NCI-H82 treated with DMSO at 0.1 percent for 48 hours (cell line): Measurements from ENCODE around the gene ZFPL1.

ENCODE experiments used
- DNase-seq: peaks from one replicate; lab custom pipeline; 2025; ENCODE audit not compliant: unreplicated experiment; lab: John Stamatoyannopoulos, UW

Gene ZFPL1

DNA sequence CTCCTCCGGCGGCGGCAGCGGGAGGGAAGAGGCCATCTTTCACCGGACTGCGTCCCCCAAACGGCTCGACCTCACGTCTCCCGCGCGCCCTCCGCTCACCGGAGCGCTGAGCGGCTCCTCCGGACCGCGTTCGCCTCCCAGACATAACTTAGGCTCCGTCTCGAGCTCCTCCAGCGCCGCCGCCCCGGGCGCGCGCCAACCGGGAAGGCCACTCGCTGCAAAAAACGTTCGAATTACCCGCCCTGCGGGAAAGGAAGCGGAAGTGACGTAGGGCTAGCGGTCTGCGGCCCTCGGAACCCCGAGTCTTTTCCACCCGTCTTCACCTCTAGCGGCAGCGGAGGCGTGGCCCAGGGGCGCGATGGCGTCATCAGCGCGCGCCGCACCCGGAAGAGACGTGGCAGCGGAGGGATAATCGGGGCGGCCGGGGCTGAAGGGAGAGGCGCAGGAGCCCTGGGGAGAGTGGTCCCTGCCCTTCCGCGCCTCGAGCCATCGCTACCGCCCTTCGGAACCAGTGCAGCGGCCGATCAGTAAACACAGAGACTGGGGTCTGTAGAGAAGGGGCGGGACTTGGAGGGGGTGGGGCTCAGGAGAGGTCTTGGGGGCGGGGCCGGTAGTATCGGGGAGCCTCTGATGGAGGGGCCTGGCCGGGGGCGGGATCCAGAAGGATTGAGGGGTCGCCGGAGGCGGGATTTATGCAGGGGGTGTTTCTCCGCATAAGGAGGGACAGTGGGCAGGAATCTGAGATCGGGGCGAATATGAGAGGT, at the start of gene ZFPL1, which contains the start of gene CDCA5:
Gene ZFPL1 (plus strand): TSS at position 389 of the 764 bp plus-strand sequence. CDS start 477 bp downstream, outside the sequence.
Gene CDCA5 (minus strand): TSS at position 207 of the 764 bp plus-strand sequence. CDS start 62 bp downstream, at position 145.
- peak; percentile 69 for DNase-seq

DNA sequence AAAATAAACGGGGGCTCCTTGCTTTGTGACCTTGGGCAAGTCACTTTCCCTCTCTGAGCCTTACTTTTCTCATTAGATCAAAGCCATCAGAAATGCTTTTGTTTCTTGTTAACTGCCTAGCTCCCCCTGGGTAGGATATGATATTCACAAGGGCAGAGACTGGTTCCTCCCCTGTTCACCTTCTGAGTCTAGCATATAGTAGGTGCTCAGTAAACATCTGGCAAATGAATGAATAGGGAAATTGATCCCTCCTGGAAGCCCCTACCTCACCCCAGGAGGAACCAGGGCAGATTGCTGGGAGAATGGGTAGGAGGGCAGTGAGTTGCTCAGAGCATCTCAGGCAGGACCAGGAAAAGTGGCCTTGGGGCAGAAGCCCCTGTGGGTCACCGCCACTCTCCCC, 49.6 kb upstream of the ZFPL1 start:
- DNase-seq: no peak

DNA sequence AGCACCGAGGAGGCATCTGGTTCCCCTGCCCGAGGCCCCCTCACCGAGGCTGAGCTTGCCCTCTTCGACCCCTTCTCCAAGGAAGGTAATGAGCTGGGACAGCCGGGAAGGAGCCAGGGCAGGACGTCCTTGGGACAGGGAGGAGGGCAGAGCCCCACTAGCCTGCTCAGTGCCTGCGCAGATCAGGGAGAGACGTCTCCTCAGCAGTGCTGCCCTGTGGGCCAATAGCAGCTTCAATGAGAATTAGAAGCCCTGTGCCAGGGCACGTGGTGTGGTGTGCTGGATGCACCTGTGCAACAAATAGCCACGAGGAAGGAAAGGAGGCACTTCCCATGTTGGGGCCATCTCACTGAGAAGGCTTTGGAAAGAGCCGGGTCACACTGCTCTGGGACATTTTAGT, 48.4 kb upstream of the ZFPL1 start:
- no peak for DNase-seq

DNA sequence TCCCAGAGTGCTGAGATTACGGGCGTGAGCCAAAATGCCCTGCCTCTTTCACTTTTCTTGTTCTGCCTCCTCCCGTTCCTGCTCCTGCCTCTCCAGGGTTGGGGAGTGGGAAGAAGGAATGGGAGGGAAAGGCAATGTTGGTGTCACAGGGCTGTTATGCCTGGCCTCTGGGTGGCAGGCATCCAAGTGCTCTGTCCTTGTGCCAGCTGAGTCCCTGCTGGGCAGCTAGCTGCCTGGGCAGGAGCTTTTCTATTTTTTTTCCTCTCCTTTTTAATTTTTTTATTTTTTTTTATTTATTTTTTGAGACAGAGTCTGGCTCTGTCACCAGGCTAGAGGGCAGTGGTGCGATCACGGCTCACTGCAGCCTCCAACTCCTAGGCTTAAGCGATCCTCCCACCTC, 47.1 kb upstream of the ZFPL1 start:
- no peak for DNase-seq

DNA sequence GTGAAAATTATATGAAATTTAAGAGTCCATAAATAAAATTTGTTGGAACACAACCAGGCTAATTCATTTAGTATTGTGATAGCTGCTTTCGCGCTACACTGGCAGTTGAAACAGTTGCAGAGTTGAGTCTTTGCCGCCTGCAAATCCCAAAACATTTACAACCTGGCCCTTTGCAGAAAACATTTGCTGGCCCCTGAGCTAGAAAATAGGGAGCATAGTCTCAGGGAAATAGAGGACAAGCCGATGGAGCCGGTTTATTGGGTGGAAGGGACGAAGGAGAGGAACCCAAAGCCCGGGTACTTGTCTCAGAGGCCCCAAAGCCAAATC, 43.5 kb upstream of the ZFPL1 start:
- no peak for DNase-seq

DNA sequence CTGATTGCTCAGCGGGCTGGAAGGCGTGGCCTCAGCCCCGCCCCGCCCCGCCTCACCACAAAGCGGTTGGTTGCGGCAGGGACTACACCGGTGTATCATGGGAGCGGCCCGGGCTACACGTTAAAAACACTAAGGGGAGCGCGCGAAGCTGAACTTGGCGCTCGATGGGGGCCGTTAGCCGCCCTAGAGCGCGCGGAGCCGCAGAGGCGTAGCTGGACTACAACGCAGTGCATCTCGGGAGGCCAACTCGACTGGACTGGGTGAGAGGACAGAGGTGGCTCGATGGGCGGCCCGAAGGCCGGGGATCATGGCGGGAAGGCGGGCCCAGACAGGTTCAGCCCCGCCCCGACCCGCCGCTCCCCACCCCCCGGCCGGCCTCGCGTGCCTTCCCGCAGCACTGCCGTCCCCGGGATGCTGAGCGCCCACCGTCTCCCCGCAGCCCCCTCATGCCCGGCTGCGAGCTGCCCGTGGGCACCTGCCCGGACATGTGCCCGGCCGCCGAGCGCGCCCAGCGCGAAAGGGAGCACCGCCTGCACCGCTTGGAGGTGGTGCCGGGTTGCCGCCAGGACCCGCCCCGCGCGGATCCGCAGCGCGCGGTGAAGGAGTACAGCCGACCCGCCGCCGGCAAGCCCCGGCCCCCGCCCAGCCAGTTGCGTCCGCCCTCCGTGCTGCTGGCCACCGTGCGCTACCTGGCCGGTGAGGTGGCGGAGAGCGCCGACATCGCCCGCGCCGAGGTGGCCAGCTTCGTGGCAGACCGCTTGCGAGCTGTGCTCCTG, 43.0 kb upstream of the ZFPL1 start, which contains the start of gene SAC3D1:
Gene SAC3D1 (plus strand): TSS at position 364 of the 776 bp plus-strand sequence. CDS start 83 bp downstream, at position 447.
- peak; percentile 73 for DNase-seq

DNA sequence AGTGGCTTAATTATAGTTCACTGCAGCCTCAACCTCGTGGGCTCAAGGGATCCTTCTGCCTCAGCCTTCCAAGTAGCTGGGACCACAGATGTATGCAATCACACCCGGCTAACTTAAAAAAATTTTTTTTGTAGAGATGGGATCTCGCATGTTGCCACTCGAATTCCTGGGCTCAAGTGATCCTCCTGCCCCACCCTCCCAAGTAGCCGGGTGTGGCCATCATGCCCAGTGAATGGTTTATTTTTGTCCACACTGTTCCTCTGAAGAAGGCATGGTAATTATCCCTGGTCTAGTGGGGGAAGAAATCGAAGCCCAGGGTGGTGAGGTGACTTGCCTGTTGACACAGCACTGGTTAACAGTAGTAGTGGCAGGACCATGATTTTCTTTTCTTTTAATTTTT, 41.1 kb upstream of the ZFPL1 start:
- no peak for DNase-seq

DNA sequence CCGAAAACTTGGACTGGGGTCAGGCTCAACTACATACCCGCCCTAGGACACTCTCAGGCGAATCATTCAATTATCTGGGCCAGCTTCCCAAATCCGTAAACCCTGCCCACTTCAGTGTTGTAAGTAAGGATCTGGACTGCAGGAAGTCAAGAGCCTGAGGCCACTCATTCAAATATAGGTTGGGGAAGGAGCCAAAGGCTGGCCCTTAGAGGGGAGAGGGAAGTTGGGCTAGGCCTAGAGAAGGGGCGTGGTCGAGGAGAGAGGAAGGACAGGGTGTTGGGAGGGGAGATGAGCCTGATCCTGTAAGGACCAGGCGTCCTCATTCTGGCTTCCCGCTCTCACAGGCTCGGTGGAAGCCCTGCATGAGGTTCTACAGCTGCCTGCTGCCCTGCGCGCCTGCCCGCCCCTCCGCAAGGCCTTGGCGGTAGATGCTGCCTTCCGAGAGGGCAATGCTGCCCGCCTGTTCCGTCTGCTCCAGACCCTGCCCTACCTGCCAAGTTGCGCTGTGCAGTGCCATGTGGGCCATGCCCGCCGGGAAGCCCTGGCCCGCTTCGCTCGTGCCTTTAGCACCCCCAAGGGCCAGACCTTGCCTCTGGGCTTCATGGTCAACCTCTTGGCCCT, 40.0 kb upstream of the ZFPL1 start:
- no peak for DNase-seq

DNA sequence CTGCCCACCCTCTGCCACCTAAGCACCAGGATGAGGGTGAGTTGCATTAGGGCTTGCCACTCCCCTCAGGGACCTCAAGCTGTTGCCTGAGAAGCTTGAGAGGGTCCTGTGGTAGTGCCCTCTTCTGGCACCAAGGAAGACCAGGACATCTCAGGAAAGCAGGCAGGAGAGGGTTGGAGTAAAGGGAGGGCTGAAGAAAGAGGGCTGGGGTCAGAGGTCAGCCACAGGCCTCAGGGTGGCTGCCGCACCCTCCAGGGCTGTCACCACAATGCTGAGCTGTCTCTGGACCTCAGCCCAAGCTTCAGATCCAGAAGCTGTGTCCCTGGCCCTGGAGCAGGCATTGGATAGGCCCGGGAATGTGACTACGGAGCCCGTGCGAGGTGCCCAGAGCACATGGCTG, 39.0 kb upstream of the ZFPL1 start:
- no peak for DNase-seq

DNA sequence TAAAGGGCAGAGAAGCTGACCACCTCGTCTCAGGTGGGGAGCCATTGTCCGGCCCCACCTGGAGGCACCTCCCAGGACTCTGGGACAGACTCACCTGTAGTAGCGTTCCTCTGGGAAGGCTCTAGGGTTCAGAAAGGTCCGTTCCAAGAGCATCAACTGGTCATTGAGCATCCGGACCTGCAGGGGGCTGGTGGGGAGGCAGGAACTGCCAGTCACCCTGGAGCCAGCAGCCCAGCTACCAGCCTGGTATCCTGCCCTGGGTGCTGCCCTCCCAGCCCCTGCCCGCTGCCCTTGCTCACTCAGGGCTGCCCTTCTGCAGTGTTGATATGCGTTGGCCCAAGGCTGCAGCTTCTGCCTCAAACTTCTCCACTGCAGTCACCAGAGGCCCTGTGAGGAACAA, 38.3 kb upstream of the ZFPL1 start:
- DNase-seq: no peak

DNA sequence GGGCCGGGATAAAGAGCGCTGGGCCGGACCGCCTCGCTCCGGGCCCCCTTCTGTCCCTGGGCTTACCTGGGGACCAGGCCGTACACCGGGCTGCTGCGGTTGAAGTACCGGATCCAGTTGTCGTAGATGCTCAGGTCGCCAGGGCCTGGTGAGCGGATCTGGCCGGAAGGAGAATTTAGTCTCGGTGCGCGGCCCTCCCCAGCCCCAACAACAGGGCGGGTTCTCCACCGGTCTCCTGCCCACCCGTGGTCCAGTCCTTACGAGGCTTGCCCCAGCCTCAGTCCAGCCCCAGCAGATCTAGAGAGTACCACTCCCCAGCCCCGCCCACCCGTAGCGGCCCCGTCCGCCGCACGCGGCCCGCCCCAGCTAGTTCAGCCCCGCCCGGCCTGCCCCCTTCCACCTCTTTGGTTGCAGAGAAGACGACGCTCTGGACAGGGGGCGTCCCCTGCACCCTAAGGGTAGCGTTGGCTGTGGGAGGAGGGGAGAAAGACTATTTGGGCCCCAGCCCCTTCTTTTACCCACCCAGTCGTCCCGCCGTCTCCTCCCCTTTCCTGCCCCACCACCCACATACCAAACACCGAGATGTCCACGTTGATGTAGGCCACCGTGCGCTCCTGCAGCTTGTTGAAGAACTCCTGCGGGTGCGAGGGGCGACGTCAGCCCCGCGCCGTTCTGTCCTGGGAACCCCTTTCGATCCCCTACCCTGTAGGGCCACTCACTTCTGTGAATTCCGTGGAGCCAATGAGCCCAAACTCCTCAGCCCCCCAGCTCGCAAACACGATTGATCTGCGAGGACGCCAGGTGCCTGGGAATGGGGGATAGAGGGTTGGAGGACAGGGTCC, 36.2 kb upstream of the ZFPL1 start:
- DNase-seq: no peak

DNA sequence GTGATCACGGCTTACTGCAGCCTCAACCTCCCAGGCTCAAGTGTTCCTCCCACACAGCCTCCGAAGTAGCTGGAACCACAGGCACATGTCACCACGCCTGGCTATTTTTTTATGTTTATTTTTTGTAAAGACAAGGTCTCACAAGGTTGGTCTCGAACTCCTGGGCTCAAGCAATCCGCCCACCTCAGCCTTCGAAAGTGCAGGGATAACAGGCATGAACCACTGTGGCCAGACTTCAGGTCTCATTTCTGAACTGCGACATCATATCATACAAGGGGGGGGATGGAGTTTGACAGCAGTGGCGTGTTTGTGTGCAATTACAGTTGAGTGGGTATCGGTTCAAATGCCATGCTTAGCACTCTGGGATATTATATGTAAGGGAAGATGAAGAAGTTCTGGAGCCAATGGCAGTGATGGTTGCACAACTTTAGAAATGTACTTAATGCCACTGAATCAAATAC, 32.6 kb upstream of the ZFPL1 start:
- no peak for DNase-seq

DNA sequence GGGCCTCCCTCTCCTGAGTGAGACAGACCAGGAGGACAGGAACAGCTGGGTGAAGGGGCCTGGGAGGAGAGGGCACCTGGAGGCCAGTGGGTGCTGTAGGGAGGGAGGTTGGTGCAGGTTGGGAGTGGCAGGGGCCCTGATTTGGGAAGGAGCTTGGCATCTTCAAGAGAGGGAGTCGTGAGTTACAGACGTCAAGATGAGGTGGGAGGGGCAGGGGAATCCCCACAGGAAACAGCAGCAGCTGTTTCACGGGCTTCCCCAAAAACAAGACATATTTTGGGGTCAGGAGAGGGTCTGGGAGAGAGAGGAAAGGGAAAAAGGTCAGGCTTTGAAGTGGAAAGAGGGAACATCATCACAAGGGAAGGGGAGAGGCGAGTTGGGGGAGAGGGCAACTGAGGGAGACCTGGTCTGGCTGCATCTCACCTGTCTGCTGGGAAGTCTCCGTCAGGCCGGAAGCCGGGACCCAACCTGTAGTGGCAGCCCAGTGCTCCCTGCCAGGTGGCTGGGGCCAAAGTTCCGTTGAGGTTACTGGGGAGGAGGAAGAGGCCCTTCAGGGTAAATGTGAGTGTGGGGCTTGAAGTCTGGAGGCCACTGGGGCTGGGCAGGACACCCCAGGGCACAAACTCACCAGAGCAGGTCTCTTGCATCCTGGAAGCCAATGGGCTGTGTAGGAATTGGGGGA, 30.1 kb upstream of the ZFPL1 start:
- no peak for DNase-seq

DNA sequence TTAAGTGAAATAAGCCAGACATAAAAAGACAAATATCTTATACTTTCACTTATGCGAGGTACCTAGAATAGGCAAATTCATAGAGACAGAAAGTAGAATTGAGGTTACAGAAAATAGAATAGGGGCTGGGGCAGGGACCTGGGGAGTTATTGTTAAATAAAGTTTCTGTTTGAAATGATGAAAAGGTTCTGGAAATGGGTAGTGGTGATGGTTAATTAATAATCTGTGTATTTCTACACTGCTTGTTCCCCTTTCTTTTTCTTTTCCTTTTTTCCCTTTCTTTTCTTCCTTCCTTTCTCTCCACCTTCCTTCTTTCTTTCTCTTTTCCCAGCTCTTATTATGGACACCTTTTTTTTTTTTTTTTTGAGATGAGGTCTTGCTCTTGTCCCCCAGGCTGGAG, 28.5 kb upstream of the ZFPL1 start:
- no peak for DNase-seq

DNA sequence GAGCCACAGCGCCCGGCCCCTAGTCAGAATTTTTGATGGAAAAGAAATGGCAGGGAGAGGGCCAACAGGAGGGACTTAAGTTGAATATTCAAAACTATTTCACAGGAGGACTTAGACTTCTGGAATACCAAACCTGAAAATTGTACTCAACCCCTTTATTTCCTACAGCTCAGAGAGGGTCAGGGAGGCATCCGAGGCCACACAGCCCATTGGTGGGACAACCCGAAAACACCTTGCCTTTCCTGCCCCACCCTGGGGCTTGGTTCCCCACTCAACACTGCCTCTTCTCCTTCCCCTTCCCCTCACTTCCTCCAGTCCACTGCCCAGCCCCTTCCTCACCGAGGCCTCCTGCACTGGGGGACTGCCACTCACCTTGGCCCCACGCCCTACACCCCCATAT, 27.0 kb upstream of the ZFPL1 start:
- DNase-seq: no peak

DNA sequence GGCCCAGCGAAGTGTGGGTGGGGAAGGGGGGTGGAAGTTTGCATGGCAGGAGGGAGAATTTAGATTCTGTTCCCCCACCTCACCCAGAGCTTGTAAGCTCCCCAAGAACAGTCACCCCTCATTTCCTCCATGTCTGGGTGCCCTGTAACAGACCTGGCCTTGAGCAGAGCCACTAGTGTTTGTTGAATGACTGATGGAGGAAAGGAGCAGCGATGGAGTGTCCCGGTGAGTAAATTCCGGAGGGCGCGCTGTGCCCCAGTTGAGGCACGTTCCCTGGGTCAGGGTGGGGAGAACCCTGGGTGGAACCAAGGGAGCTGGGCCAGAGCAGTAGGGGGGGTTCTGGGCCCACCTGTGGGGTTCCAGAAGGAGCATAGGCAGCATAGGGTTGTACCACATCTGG, 26.5 kb upstream of the ZFPL1 start:
- no peak for DNase-seq

DNA sequence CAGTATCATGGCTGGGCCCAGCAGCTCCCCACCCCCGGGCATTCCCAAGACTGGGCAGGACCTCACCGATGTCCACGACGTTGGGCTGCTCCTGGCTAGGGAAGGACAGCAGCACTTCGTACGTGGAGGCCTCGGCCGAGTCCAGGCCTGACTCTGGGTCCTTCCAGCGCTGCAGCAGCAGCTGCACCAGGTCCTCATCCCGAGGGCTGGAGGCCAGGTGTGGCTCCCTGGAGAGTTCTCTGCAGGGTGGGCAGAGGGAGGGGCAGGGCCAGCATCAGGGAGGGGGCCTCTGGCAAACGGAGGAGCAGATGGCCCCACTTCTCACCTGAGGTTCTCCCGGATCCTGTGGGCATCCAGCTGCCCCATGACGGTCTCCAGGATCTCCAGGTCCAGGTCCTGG, 26.0 kb upstream of the ZFPL1 start:
- DNase-seq: no peak

DNA sequence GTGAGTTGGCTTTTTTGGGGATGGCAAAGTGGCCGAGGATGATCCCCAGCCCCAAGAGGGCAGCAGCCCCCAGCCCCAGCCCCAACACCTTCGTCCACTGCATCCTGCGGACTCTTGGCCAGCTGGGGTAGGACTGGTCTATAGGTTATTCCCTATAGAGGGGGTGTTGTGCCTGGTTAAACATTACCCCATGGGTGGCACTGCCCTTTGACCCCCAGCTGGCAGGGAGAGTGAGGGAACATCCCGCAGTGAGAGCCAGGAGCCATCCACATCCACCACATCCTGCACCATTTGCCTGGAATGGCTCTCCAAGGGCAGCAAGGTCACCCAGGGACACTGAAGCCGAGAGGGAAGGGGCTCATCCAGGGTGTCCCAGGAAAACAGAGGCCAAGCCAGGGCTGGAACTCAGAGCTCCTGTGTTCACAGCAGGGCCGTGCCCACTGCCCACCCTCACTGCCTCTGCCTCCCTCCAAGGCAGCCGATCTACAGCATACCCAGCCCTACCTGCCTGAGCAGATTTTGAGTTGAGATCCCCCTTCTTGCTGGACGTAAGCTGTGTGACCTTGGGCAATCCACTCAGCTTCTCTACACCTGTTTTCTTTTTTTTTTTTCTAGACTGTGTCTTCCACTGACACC, 25.5 kb upstream of the ZFPL1 start, which contains the start of gene NAALADL1:
Gene NAALADL1 (minus strand): TSS at position 135 of the 636 bp plus-strand sequence. CDS start 32 bp downstream, at position 103.
- no peak for DNase-seq

DNA sequence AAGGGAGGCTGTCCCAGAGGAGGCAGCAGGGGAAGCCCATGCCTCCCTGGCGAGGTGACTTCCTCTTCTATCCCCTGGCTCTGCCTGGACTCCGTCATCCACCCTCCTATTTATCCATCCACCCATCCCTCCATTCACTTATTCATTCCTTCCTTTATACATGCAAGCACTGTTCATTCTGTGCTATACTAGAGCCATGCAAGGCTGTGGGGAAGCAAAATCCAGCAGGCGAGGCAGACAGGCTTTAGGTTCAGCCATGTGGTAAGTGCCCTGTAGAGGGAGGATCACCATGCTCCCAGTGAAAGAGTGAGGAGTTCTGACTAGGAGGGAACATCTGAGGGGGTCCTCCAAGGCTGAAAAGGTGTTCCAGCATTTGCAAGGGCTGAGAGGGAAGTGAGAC, 24.5 kb upstream of the ZFPL1 start:
- no peak for DNase-seq
